ENCODE results near the gene KLHL12.
A peak's percentile ranks its signal among the peaks of the same experiment; 100 is the strongest.

Gene KLHL12

DNA sequence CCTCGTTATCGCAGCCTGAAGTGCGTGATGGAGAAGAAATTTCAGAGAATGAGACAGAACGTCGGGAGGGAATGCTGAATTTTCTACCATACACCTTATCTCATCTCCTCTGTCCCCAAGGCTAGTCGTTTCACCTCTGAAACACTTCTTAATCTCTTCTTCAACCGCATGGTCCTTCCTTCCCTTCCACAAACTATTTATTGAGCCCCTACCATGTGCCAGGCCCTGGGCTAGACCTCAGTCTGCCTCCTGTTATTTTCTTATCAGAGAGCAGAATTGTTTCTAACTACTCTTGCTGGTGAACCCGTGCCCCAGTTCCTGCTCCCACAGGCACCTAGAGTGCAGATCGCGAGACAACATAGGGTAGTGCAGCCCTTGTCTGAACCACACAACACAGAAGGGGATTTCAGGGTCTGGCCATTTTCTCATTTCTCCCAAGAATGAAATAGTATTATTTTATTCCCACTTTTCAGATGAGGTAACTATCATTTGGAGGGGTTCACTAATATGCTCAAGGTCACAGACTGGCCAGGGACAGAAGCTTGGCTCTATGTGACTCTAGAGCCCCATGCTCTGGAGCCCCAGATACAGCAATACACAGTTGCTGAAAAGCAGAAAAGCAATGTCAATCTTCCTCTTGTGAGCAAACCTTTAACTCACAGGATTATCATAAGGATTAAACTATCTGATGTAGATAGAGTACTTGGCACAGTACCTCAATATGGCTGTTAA, 31.7 kb upstream of the KLHL12 start:
- H3K4me3 ChIP-seq (ENCODE audit: low read depth, low read length), result peak overlapping the region; percentile 98
- TF ChIP-seq, protein P1, sequence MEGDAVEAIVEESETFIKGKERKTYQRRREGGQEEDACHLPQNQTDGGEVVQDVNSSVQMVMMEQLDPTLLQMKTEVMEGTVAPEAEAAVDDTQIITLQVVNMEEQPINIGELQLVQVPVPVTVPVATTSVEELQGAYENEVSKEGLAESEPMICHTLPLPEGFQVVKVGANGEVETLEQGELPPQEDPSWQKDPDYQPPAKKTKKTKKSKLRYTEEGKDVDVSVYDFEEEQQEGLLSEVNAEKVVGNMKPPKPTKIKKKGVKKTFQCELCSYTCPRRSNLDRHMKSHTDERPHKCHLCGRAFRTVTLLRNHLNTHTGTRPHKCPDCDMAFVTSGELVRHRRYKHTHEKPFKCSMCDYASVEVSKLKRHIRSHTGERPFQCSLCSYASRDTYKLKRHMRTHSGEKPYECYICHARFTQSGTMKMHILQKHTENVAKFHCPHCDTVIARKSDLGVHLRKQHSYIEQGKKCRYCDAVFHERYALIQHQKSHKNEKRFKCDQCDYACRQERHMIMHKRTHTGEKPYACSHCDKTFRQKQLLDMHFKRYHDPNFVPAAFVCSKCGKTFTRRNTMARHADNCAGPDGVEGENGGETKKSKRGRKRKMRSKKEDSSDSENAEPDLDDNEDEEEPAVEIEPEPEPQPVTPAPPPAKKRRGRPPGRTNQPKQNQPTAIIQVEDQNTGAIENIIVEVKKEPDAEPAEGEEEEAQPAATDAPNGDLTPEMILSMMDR (IDR thresholded peaks at IDR 0.05; ENCODE audit: low read depth, low read length, missing control alignments), result no peak
- DNase-seq (ENCODE audit: low read depth), result no peak

DNA sequence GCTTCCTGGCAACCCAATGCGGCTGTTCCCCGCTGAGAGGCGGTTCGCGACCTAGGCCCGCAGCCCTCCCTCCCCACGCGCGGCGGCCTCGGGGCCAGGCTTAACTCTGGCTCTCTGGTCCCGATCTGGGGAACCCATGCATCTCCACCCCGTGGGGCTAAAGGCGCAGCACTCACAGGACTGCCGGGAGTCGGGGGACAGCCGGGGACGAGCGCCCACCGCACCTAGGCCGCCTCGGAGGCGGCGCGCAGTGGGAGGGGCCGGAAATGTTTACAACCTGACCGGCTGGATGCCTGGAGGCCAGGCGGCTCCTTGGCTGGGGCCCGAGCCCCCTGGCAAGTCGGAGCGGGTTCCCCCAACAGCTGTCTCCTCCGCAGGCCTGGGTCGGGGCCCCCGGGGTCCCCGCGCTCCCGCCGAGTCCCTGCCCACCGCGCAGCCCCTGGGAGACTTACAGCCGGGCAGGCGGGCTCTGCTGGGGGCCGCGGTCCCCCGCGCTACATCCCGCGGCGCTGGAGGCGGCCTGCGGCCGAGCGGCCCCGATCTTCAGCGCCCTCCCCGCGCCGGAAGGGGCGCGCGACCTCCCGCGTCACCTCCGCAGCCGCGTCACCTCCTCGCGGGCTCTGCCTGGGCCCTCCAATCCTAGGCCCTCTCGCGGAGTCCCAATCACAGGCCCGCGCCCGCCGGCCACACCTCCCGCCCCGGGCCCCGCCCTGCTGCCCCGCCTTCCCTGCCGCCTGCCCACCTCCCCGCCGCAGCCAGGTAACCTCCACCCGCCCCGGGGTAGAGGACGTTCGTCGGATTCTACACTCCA, 30.9 kb upstream of the KLHL12 start, which contains the start of gene ADIPOR1:
ADIPOR1 (minus strand) TSS at position 580 of the 811 bp plus-strand sequence. CDS start 7,242 bp downstream, outside the sequence.
- DNase-seq (ENCODE audit: low read depth), result peak; percentile 58
- TF ChIP-seq, protein P1 (IDR thresholded peaks at IDR 0.05; ENCODE audit: low read depth, low read length, missing control alignments), result no peak
- peak within 1 kb of the TSS; percentile 98 for H3K4me3 ChIP-seq (ENCODE audit: low read depth, low read length)

DNA sequence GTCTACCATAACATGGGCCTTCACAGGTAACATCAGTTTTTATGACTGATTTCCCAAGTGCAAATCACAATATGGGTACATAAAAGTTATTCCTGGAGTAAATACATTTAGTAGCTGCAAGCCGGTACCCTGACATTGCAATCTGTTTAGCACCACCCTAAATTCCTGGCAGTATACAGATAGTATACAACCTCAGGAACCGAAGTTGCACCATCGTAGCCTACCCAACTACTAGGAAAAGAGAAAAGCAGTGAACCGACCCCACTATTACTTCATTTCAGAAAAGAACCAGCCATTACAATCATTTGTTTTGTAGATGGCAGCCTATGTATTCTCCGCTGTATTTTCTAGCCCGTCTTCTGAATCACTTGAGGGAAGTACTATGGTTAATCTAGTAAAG, 29.9 kb upstream of the KLHL12 start:
- TF ChIP-seq, protein P1 (IDR thresholded peaks at IDR 0.05; ENCODE audit: low read depth, low read length, missing control alignments), result no peak
- peak overlapping the region; percentile 98 for H3K4me3 ChIP-seq (ENCODE audit: low read depth, low read length)
- DNase-seq (ENCODE audit: low read depth), result no peak

DNA sequence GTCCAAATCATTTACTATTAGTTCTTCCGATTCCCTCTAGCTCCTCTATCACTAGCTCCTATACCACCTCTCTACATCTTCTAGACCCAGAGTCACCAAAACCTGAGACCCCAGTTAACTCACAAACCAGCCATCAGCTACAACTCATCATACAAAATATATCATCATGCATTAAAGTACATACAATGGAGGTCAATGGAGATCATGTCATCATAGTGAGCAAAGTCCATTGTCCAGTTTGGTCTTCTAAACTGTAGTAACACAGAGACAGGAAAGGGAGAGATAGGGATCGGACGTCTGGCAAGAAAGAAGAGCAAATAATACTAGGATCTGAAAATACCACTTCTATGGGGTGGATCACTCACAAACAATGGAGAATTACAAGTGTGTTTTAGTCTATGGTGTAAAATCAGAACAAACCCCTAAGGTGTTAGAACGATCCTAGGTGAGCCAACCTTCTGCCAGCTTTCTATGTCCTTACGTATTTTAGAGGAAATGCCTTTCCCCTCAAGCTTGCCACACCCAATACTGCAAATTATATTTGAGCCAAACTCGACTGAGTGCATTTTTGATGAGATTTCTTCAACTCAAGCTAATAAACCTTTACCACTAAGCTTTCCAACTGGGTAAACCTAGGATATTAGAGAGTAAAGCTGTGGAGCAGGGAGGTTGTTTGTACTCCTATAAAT, 27.2 kb upstream of the KLHL12 start:
- no peak for DNase-seq (ENCODE audit: low read depth)
- H3K4me3 ChIP-seq (ENCODE audit: low read depth, low read length), result no peak overlapping the region
- TF ChIP-seq, protein P1 (IDR thresholded peaks at IDR 0.05; ENCODE audit: low read depth, low read length, missing control alignments), result no peak

DNA sequence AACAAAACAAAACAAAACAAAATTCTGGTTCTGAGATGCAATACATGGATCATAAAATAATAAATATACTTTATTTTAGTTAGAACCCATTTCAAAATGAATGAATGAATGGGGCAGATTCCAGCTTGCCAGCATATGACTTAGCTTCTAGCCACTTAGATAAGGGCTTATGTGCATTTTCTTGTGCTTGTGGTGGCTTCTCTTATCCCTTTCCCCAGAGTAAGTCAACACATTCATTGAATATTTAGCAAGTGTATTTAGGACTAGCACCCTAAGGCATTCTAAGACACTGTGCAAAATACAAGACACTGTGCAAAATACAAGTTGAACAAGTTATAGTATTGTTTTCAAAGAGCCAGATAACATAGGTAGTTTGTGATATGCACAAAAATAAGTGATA, 26.4 kb upstream of the KLHL12 start:
- H3K4me3 ChIP-seq (ENCODE audit: low read depth, low read length), result no peak overlapping the region
- DNase-seq (ENCODE audit: low read depth), result no peak
- TF ChIP-seq, protein P1 (IDR thresholded peaks at IDR 0.05; ENCODE audit: low read depth, low read length, missing control alignments), result no peak

DNA sequence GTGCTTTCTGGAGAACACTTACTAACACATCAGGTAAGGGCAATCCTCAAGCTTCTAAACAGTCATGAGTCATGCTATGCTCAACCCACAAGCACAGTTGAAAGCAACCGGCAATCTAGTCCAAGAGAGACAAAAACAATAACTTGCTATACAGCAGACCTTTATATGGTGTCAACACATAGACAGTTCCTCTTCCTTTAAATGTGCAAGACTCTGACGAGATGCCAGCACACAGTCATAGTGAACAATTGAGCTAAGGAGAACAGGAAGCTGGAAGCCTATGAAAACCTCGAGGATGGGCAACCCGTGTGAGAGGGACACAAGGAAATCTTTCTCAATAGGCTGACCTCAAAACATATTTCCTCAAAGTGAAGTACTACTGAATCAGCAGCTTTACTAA, 25.8 kb upstream of the KLHL12 start:
- TF ChIP-seq, protein P1 (IDR thresholded peaks at IDR 0.05; ENCODE audit: low read depth, low read length, missing control alignments), result no peak
- no peak for DNase-seq (ENCODE audit: low read depth)
- no peak overlapping the region for H3K4me3 ChIP-seq (ENCODE audit: low read depth, low read length)

All from GM12864 (cell line).